Stimulated activated CD8-positive, alpha-beta memory T cell treated with anti-CD3 and anti-CD28 coated beads, Interleukin-7, amount 100 ng/mL, for 48 hours (primary cell): ENCODE results near the gene RXRA.

Experiments used
- DNase-seq, 2 donors: peaks; one replicate each; pipeline ENCODE4 v3.0.0-alpha.2; 2020; ENCODE audit warnings: low read depth in 1 of 2; ENCODE audit errors: extremely low read depth in 1 of 2

Gene RXRA

DNA sequence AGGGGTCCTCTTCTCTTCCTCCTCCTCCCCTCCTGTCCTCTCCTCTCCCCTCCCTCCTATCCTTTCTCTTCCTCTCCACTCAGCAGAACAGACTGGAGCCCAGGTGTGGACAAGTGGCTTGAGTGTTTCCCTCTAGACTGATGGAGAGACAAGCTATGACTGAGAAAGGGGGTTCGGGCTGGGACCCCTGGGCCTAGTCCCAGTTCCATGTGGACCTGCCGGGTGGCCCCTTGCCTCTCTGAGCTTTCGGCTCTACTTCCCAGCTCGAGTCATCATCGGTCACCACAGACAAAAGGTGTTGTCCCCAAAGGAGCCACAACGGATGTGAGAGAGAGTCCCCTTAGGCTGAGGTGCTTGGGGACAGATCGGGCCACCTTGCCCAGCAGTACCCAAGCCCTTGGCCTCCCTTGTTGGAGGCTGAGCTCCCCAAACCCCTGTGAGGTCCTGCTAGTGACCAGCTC lies 3.4 kb upstream of the RXRA start:
- no peak for DNase-seq

- DNase-seq: no peak
These were observed 2.4 kb upstream of the RXRA start for GRCh38 chr9:134323741-134324358.

DNA sequence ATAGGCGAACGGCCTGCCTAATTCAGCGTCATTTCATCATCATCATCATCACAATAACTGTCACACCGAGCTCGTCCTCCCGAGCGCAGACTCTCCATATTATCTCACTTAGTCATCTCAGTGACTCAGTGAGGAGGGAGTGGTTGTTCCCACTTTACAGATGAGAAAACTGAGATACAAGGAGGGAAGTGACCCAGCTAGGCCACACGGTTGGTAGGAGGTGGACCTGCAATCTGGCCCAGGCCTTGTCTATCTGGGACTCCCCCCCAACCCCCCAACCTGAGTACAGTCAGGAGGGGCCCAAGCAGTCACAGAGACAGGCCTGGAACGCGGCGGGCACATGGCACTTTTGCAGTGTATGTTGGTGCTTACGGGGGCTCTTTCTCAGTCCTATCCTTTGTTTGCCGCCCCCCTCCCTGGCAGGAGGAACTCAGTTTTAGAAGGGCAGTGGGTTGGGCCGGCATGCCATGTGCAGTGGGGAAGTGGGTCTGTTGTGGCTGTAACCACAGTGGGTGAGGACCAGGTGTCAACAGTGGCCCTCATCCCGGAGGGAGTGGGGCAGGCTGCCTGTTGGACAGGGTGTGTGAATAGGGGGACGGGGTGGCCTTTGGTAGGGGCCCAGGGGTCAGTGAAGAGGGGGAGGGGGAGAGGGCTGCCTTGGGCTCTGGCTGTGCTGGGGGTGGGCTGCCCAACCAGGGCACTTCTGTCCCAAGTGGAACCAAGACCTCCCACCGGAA lies 1.7 kb upstream of the RXRA start:
- DNase-seq: no peak

GRCh38 chr9:134325096-134325812 lies 1.0 kb upstream of the RXRA start:
- no peak for DNase-seq

GRCh38 chr9:134326724-134327601 lies 708 bp downstream of the RXRA start:
- DNase-seq: no peak

GRCh38 chr9:134327671-134328231 lies 1.5 kb downstream of the RXRA start:
- DNase-seq: no peak

- DNase-seq: no peak
These were observed 2.1 kb downstream of the RXRA start for GRCh38 chr9:134328341-134328840.

DNA sequence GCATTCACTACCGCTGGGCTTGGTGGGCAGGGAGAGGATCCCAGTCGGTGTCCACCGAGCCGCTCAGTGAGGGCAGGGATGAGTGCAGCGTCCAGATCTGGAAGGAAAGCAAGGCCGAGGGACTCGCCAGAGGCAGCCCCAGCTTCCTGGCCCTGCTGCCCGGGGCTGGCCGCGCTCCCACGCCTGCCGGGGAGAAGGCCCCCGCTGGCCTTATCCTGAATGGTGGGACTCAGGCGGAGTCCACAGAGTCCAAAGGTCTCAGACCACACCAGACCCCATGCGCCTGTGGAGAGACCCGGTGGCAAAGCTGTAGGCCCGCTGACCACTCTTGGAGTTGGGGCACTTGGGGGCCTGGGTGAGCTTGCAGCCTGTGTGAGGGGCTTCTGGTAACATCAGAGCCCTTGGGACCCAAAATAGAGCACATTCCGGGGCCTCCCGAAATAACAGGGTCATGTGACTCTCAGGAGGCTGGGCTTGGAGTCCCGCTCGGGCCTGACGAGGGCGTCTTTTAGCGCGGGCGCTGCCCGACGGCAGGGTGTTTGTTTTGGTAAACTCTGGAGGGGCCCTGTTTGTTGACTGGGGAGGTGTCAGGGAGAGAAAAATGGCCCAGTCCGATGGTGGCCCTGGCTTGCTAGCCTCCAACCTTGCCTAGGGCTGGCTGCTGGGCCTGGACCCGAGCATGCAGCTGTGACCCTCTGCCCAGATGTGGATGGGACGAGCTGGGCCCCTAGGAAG lies 2.8 kb downstream of the RXRA start:
- no peak for DNase-seq

- no peak for DNase-seq
These were observed 3.3 kb downstream of the RXRA start for GRCh38 chr9:134329576-134329855.

DNA sequence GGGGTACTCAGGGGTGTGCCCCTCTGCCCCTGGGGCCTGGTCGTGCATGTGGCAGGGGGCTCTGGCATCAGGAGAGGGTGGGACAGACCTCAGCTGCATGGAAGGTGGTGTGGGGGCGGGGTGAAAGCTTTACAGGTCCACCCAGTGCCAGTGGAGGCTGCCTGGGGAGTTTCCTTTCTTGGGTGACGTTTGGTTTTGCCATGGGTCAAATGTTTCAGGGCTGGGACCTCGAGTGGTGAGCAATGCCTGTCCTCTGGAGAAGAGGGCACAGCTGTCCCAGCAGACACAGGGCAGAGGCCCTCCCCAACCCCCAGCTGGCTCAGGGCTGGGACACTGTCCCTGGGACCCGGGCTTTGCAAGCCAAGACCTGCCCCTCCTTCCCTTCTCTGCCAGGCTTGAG lies 3.6 kb downstream of the RXRA start:
- no peak for DNase-seq

- DNase-seq: no peak
These were observed 4.3 kb downstream of the RXRA start for GRCh38 chr9:134330590-134330989.

DNA sequence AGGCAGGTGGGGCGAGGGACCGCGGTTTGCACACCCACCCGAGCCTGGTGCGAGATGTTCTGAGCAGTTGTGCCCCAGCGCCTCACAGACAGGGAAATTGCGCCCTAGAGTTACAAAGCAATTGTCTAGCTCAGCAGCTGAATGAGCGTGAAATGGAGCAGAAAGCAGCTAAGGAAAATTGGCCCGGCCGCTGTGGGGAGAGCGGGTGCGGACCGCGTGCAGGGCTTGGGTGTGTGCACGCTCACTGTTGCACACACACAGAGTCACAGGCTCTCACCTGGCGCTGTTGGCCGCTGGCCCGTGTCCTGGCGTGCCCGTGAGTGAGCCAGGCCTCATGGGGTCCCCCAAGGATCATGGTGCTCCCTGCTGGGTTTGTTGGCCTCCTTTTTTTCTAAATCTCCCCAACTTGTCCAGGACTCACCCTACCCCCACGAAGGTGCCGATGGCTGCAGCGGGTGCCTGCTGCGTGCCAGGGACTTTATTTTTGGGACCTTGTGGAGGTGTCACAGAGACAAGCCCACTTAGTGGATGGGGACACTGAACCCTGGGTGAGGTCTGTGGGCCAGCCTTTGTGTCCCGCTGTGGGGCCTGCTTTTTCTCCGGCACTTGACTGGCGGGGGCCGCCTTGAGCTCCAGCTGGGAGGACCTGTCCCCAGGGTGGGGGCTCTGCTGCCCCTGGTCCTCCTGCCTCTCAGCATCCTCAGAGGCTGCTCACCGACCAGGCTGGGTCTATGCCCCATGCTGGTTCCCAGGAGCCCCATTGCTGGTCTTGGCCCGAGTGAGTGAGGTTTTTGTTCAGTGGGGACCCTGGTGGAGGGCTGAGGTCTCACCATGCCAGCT lies 5.2 kb downstream of the RXRA start:
- DNase-seq: no peak

- DNase-seq: no peak
These were observed 6.0 kb downstream of the RXRA start for GRCh38 chr9:134332266-134332665.

GRCh38 chr9:134332841-134333233 lies 6.6 kb downstream of the RXRA start:
- no peak for DNase-seq

DNA sequence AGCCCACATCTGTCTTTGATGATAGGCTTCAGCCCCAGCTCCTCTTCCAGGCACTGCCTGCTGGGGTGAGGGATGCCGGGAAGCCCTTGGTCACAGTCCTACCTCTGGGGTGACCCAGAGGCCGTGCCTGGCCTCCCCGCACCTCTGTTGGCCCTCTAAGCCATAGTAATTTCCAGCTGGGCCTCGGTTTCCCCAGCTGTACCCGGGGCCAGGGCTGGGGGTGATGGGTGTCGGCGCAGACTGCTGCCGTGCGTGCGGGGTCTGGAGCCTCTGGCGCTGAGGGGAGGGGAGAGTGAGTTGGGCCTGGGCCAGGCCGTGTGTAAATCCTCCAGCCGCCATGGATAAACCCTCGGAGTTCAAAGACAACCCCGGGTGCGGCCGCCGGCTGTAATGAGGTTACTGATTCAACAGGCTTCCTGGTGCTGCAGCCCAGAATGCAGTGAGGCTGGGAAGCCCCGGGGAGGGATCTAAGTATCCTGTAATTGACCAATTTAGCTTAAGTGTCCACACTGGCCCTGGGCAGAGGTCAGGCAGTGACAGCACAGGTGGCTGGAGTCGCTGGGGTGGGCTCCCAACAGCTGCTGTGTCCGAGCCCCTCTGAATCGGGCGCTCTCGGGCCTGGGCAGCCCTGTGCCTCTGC lies 7.1 kb downstream of the RXRA start:
- DNase-seq: no peak

GRCh38 chr9:134333874-134334581 lies 7.8 kb downstream of the RXRA start:
- no peak for DNase-seq

GRCh38 chr9:134335061-134335460 lies 8.8 kb downstream of the RXRA start:
- DNase-seq: no peak
